Activated naive CD4-positive, alpha-beta T cell (primary cell): ENCODE measurements around the gene TAS2R19.
"Not testable (repeated sequence)": the region's sequence is repeated elsewhere in the genome, so short reads cannot be mapped to it uniquely, and the experiment has no call there.

ENCODE experiments used
- DNase-seq, 4 experiments: peaks; one replicate each; lab custom pipeline; 2025; lab: John Stamatoyannopoulos, UW

The TAS2R19 gene

GRCh38 chr12:11022520-11022919, at the start of gene TAS2R19:
Gene TAS2R19 (minus strand): TSS chr12:11022620. CDS start chr12:11022571, 49 bp downstream.
- DNase-seq: no peak

GRCh38 chr12:11071414-11071813, 49.0 kb upstream of the TAS2R19 start:
- no peak for DNase-seq

- no peak for DNase-seq
These were observed 48.6 kb upstream of the TAS2R19 start for GRCh38 chr12:11070999-11071398.

- no peak for DNase-seq
These were observed 47.5 kb upstream of the TAS2R19 start for GRCh38 chr12:11069854-11070365.

GRCh38 chr12:11067514-11067913, 45.1 kb upstream of the TAS2R19 start:
- DNase-seq: no peak

- not testable (repeated sequence) for DNase-seq
These were observed 39.8 kb upstream of the TAS2R19 start, which contains the start of gene TAS2R46 for GRCh38 chr12:11062194-11062593. Gene TAS2R46 (minus strand): TSS chr12:11062294. CDS start chr12:11062294, 0 bp downstream.

- no peak for DNase-seq
These were observed 37.4 kb upstream of the TAS2R19 start for GRCh38 chr12:11059784-11060183.

- DNase-seq: no peak
These were observed 36.6 kb upstream of the TAS2R19 start for GRCh38 chr12:11059041-11059440.

GRCh38 chr12:11055306-11055705, 32.9 kb upstream of the TAS2R19 start:
- DNase-seq: no peak

GRCh38 chr12:11049806-11050531, 27.5 kb upstream of the TAS2R19 start:
- DNase-seq: not testable (repeated sequence)

GRCh38 chr12:11041366-11041765, 18.9 kb upstream of the TAS2R19 start:
- DNase-seq: not testable (repeated sequence)

GRCh38 chr12:11040162-11040561, 17.7 kb upstream of the TAS2R19 start:
- no peak for DNase-seq

GRCh38 chr12:11039171-11039570, 16.8 kb upstream of the TAS2R19 start:
- no peak for DNase-seq

- DNase-seq: not testable (repeated sequence)
These were observed 11.5 kb upstream of the TAS2R19 start for GRCh38 chr12:11033959-11034358.

- DNase-seq: no peak
These were observed 8.9 kb upstream of the TAS2R19 start, which contains the start of gene TAS2R31 for GRCh38 chr12:11031307-11031706. Gene TAS2R31 (minus strand): TSS chr12:11031407. CDS start chr12:11031335, 72 bp downstream.

- DNase-seq: no peak
These were observed 3.7 kb upstream of the TAS2R19 start for GRCh38 chr12:11026118-11026517.

GRCh38 chr12:11023387-11023786, 967 bp upstream of the TAS2R19 start:
- no peak for DNase-seq

- DNase-seq: no peak
These were observed 5.5 kb downstream of the TAS2R19 start for GRCh38 chr12:11016937-11017336.

- DNase-seq: no peak
These were observed 6.5 kb downstream of the TAS2R19 start for GRCh38 chr12:11015775-11016430.

GRCh38 chr12:11014234-11014633, 8.2 kb downstream of the TAS2R19 start:
- no peak for DNase-seq

- DNase-seq: no peak
These were observed 14.8 kb downstream of the TAS2R19 start for GRCh38 chr12:11007608-11008007.

- DNase-seq: no peak
These were observed 24.2 kb downstream of the TAS2R19 start, which contains the start of gene TAS2R20 for GRCh38 chr12:10998204-10998603. Gene TAS2R20 (minus strand): TSS chr12:10998304. CDS start chr12:10997875, 429 bp downstream.

GRCh38 chr12:10994307-10994706, 28.1 kb downstream of the TAS2R19 start:
- no peak for DNase-seq
